Stimulated activated CD4-positive, alpha-beta T cell treated with anti-CD3 and anti-CD28 coated beads, Interleukin-15, amount 100 ng/mL, for 48 hours (primary cell): ENCODE results near the gene SERPINA4.

Experiments used
- DNase-seq, 2 donors: peaks; one replicate each; pipeline ENCODE4 v3.0.0-alpha.2; 2020; ENCODE audit warnings: low read depth in 2 of 2

Gene SERPINA4

DNA sequence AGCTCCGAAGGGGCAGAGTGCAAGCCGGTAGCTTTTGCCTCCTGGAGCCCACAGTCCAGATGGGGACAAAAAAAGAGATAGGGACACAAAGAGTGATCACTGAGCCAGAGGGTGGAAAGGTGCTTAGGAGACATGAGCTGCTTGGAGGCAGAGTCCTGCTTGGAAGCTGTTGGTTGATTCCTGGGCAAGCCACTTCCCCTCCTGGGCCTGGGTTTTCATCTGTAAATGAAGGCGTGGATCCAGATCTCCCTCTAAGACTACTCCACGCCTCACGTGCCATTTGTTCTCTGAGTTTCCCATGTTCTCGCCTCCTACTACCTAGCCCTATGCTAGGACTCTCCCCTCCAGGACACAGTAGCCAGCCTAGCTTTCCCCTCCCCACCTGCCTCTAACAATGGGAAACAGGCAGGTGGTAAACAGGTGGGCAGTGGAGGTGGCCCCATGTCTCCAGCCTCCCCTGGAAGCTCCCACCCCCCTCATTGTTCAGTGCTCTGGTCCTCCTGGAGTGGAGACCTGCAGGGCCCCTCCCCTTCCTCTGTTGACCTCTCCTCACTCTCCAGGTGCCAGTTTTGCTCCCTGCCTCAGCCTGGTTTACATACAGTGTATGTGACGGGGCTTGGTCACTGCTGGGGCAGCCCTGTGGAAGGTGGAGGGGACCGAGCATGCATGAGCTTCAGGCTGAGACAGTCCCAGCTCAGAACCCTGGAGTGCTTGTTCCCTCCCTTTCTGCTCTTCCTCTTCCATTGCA, 54.8 kb downstream of the SERPINA4 start:
- no peak for DNase-seq

DNA sequence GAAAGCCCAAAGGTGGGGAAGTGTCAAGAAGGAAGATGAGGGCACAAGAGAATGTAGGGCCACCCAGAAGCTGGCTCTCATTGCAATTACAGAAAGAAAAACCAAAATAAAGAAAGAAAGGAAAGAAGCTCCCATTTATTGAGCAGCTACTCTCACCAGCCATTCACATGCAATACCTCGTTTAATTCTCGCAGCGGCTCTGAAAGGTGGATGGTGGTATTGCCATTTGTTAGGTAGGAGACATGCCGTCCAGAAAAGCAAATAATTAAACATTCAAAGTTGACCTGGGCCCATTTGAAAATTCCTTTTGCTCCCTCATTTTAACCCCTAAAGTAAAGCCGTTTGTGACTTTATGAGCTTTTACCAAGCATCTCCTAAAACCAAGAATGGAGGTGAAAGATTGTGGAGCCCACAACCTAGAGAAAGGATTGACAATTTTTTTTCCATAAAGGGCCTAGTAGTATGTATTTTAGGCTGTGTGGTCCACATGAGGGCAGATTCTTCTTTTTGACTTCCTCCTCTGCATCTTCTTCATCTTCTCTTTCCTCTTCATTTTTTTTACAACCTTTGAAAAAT, 56.2 kb downstream of the SERPINA4 start:
- no peak for DNase-seq

- DNase-seq = no peak
These were observed 57.0 kb downstream of the SERPINA4 start for GRCh38 chr14:94617988-94618822.

GRCh38 chr14:94619297-94619696, 58.1 kb downstream of the SERPINA4 start:
- DNase-seq = no peak
